Central memory CD4-positive, alpha-beta T cell (primary cell): ENCODE measurements around the gene ADAMTS12.

ENCODE experiments used
- DNase-seq: peaks from one replicate; pipeline ENCODE4 v3.0.0; 2022

ADAMTS12 gene

DNA sequence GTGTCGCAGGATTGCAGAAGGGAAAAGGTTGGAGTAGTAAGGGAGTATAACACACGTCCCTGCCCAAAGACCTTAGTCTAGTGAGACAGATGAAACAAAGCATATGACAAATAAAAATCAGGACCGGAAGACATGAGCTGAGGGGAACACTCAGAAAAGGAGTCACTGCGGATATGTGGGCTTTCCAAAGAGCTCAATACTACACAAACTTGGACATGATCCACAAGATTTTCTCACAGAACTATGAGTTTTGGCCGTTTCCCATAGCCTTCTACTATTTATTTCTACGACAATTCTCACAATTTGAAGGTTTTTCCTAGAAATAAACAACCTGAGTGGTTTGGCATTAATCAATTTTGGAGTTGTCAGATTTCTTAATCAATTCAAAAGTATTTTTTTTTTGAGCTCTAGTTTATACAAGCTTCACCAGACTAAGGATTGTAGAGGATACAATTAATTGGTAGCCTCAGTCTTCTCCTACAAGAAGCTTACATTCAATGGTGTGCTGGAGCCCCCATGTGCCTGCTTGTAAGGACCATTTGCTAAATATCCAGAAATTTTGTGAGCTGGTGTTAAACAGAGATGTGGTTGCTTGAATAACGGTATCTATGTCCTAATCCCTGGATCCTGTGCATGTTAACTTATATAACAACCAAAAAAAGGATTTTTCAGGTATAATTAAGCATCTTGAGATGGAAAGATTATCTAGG is 91.4 kb downstream of the ADAMTS12 start:
- no peak for DNase-seq

DNA sequence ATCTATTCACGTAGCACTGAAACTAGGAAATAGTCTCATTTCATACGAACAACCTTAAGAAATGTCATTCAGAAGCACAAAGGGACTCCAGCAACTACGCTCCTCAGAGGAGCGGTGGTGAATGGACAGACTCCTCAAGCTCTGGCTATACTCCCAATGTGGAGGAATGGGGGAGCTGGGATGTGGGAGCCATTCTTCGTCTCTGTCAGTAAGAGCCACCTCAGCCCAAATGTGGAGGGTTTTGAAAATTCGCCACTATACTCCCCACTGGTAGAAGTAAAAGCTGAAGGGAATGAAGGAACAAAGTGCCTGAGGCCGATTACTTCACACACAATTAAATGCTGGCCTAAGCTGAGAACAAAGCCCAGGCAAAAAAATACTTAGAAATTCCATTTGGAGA is 96.3 kb downstream of the ADAMTS12 start:
- DNase-seq, result no peak

DNA sequence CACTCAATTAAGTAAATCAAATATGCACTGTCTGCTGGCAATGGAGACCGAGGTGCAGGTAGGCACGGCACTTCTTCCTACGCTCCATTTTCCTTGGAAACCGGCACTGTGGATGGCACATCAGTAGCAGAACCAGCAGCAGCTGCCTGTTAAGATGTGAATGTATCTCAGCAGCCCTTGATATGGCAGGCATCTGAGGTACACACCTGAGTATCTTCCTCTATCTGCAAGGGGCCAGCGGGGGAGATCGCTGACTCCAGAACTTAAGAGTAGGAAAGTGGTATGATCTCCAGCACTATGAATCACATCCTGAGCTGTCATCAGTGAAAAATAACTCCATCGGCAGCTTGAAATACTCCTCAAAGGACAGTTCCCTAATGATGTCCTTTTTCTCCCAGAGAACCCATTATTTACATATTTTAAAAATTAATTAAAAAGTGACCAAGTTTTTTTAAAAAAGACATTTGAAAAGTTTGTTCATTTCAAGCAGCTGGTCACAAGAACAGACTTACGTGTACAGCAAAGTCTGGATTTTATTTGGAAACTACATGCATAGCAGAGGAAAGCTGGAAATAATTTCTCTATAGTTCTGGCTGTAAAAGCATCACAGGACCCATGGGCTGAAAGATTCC is 97.1 kb downstream of the ADAMTS12 start:
- no peak for DNase-seq

DNA sequence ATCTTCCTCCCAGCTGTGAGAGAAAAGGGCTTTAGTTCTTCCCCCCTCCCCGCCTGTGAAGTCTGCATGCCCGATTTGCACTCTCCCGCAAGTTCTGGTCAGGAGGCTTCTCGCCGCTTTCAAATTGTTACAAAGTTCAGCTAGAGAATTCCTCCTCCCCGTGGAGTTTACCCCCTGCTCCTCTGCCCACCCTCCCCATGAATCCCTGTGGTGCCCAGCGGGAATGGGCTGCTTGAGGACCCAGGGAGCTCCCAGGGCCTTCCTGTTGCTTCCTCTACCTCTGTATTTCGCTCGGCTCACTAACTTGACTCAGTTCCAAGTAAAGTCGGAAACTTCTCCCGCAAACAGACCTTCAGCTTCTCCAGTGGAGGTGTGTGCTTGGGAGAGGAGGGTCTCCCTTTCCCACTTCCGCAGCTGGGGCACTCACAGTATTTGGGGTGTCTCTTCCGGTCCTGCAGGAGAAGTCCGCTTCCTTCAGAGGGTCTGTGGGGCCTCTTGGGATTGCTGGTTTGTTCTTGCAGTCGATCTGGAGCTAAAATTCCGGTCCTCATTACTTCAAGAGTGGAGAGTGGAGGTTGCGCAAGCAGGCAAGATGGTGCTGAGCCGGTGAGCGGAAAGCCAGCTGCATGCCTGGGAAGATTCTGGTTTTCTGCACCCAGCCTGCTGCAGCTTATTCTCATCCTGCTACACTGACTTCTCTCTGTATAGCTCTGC is 97.8 kb downstream of the ADAMTS12 start:
- DNase-seq, result no peak

DNA sequence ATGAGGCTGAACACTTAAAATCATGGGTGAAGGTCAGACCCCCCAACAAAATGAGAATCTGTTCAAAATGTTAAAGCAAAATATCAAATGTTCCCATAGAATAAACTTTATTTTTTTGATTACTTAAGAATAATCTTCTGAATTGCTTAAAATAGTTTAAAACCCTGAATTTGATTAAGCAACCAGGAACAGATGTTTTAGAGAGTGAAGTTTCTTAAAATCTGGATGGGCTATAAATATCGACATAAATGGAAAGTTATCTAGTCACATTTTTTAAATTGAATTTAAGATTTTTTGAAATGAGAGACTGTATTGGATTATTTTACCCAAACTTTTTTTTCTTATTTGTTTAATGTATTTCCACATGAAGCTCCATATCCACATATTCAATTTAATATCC is 98.5 kb downstream of the ADAMTS12 start:
- no peak for DNase-seq

DNA sequence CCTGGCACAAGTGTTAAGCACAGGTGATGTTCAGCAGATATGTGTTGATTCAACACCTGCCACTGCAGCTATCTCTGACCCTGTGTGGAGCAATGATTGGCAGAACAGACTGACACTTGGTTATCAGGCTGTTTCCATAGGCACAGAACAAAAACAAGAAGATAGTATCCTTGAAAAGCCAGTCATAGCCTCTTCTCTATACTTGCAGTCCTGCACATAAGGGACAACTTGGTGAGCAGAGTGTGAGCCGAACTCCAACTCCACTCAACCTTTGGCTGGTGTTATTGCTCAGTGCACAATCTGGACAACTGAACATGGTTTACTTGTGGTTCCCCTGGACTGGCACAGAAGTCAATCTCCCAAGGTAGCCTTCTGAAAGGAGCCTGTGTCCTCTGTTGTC is 99.2 kb downstream of the ADAMTS12 start:
- no peak for DNase-seq

DNA sequence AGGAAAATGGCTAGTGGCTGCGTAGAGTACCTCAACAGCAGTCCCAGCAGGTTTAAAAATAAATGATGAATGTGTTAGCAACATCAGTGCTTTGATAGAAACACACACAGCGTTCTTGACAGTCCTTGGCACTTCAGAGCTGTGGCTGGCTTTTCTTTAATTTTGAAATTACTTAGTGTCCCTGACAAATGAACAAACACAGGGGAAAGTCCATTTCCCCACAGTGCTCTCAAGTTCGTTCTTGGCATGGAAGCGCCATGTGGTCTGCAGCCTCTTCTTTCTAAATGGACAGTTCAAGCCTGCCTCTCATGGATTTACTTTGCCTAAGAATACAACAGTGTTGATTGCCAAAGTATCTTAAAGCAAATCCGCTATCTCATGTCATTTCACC is 102.2 kb downstream of the ADAMTS12 start:
- no peak for DNase-seq

DNA sequence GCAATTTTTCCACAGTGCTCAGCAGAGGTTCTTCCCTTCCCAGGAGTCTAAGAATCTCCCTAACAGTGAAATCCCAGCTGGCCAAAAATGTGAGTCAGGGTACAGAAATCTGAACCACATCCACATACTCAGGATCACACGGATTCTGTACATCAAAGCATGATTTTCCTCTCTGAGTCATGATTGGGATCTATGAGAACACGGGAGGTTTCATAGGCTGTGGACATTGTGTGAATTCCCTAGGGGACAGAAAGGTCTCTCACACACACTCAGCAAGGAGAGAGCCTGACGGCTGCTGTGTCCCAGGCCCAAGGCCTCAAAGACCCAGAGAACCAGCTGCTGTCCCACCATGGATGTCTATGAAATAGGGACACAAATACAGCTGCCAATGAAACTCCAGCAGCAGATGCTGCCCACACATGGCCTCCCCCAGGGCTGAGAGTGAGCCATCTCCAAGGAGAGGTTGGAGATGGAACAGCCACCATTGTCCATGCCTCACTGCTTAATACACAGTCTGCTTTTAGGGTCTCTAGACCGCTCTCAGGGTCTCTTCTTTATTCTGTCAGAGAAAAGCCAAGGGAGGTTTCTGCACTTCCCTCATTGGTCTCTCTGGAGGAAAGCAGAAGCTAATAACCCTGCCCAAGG is 102.7 kb downstream of the ADAMTS12 start:
- no peak for DNase-seq

DNA sequence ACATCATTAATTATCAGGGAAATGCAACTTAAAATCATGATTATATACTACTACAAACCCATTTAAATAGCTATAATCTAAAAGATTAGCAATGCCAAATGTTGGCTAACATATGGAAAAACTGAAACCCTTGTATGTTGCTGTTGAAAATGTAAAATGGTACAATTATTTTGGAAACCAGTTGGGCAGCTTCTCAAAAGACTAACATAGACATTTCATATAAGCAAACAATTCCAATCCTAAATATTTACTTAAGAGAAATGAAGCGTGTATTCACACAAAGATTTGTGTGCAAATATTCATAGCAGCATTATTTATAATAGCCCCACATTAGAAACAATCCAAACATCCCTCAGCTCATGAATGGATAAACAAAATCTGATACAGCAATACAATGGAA is 106.2 kb downstream of the ADAMTS12 start:
- no peak for DNase-seq

DNA sequence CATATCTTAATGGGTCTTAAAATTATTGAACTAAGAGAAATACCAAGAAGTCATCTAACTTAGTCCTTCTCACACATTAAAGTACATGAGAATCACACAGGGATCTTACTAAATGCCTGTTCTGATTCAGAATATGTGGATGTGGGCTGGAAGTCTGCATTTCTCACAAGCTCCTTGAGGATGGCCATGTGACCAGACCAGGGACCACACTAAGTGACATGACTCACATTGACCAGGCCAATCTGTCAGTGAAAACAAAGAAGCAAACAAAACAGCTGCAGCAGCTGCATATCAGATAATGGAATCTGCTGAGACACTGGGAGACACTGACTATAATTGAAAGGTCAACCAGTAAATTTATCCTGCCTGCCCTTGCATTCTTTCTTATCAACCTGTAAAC is 110.5 kb downstream of the ADAMTS12 start:
- DNase-seq, result no peak

DNA sequence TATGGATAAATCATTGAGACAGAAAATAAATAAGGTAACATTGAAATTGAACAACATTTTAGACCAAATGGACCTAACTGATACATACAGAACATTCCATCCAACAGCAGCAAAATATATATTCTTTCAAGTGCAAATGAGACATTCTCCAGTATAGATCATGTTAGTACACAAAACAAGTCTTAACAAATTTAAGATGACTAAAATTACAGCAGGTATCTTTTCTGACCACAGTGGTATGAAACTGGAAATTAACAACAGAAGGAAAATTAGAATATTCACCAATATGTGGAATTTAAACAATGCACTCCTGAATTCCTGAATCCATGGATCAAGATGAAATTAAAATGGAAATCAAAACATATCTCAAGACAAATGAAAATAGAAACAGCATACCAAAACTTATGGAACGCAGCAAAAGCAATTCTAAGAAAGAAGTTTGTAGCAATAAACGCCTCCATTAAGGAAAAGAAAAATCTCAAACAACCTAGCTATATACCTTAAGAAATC is 115.6 kb downstream of the ADAMTS12 start:
- no peak for DNase-seq

DNA sequence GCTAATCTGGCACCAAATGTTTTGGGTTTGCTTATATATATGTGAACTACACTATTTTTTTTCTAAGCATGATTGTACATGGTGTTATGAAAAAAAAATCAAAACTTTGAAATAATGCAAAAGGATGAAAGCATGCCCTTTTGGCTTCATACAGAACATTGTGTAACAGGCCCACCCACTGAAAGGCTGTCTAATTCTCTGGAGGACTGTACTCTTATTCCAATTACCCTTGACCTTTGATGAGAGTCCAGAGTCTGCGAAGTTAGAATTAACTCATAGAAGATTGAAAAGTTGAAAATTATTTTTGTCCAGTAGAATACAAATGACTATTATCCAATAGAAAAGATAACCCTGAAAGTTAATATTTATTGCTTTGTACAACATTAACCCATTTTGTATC is 117.4 kb downstream of the ADAMTS12 start:
- no peak for DNase-seq

DNA sequence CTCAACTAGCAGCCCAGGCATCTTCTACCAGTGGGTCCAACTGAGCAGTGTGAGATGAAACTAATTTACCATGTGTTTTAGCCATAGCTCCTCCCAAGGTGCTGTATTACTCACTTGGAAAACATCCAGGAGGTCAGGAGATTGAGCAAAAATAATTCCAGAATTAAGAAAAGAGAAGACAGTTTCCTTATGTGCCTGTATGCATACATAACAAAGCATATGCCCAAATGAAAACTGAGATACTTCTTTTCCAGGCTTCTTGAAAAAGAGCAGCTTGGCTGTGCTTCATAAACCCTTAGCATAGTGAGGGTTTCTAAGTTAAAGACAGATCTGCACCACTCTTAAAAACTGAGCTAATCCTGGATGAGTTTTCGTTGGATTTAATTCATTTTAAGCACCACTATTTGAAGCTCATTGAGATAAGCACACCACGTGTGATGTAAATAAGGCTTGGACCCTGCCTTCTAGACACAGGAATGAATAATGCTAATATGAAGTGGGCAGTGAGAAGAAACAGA is 119.4 kb downstream of the ADAMTS12 start:
- DNase-seq, result no peak

DNA sequence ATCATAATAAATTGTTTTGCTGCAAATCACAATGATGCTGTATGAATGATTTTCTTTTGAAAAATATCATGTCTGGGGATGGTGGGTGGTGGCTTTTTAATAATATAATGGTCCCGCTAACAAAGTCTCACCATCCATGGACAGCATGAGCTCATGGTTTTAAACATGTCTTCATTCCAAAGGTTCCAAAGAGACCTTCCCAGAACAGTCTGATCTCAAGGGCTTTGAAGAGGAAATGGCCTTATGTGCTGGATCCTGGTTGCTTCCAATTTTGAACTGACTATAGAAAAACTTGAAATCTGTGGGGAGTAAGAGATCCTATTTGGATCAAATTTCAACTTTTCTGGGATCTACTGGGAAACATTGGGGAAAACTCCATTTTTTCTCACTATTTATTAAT is 121.8 kb downstream of the ADAMTS12 start:
- DNase-seq, result no peak

DNA sequence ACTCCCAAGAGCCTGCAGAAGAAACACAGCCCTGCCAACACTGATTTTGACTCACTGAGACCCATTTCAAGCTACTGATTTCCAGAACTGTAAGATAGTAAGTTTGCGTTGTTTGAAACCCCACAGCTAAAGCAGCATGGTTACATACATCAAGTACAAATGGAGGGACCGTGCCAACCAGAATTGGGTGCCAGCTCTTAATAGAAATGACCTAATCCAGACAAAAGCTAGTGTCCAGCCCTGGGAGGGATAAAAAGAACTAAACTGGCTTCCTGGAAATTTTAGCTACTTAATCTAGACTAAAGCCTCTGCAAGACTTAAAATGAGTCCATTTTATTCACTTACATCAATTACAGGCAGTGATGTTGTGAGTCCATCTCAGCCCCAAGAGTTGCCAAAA is 122.6 kb downstream of the ADAMTS12 start:
- no peak for DNase-seq

DNA sequence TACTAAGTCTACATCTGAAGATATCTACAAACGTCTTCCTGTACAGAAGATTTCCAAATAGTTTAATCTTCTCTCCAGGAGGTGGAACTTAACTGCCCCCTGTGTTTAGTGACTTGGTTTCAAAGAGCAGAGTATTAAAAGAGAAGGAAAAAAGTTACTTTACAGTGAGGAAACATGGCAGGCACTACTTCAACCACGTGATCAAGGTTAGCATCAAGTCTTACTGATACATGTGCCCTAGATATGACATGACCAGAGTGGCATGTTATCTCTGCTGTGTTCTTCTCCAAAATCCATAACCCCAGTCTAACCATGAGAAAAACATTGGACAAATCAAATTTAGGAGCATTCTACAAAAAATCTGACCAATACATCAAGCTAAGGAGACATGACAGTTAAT is 125.8 kb downstream of the ADAMTS12 start:
- DNase-seq, result no peak

DNA sequence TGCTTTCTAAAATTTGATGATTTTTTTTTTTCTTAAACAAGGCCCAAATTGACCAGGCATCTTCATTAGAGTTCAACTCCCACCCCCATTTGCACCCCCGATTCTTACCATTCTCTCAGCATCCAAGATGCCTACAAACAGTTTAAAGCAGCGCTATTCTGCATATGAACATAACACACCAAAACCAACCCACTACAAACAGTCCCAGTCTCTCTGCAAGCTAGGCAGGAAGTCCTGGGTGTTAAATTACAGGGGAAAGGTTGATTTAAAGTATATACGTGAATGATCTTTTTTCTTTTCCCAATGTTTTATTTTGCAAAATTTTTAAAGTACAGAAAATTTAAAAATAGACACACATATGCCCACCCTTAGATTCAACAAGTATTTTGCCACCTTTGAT is 127.0 kb downstream of the ADAMTS12 start:
- DNase-seq, result no peak

DNA sequence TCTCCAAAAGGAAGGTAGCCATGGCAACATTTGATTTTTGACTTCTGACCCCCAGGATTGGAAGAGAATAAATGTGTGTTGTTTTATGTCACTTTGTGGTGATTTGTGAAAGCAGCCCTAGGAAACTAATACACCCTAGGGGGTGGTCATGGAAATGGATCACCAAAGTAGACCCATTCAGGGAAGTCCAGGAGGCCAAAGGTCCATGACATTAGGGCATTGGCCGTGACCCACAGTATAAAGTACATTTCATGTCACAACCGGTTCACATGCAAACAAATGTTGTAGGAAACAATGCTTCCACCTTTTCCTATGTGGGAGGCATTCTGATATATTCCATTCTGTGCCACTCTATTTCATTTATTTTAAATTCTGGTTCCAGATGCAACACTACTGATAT is 128.4 kb downstream of the ADAMTS12 start:
- DNase-seq, result no peak

DNA sequence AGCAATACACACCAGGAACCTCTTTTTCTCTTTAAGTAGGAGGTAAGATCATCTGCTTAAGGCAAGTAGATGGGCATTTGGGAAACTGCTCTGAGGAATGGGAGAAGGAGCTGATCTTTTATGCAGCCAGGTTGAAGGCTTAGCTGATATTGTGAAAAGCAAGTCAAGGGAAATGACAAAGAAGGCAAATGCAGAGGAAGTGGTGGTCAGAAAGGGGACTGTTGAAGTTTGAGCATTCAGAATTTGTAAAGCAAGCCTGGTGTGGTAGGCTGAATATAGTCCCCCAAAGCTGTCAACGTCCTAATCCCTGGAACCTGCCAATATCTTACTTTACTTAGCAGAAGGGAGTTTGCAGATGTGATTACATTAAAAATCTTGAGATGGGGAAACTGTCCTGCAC is 128.9 kb downstream of the ADAMTS12 start:
- DNase-seq, result no peak

DNA sequence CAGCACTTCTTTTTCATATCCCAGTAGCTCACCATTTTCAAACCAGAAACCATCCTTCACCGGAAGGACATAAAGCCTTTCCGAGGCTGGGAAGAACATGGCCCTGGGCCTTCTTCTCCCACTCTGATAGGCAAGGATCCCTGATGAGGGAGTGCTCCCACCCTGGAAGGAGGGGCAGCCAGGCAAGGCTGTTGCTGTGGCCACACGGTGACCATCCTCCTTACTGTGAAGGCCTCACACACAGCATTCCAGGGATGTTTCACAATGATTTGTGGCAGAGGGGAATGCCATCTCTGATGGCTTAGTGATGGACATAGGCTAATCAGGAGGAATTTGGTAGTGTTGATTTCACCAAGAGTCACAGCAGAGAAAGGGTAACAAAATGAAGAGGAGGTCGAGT is 130.7 kb downstream of the ADAMTS12 start:
- no peak for DNase-seq

DNA sequence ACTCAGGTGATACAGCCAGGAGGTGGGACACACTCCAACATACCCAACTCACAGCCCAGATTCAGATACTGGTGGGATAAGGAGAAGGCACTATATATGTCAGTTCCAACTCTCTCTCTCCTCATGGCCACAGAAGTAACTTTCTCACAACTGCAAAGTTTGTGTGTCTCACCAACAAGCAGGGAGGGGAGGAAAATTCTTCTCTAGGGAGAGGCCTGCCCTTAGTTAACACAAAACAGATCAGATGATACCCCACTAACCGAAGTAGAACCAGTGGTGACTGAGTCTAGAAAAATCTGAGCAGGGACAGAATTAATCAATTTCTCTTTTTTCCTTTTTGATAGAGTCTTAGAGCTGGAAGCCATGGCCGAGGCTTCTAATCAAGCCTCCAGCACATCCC is 133.1 kb downstream of the ADAMTS12 start:
- no peak for DNase-seq

DNA sequence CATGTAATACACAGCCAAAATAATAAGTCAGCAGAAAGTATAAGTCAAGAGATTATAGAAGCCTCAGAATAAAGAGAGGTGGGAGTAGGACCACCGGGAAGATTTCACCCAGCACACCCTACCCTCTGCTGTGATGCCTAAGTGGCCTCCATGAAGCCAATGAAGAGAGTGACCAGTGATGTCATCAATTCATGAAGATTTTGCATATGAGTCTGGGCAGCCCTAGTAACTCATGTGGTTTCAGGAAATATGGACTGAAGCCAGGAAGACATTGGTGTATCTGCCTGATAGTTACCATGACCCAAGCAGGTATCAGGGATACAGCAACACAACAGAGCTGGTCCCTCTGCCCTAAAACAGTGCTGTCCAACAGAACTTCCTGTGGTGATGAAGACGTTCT is 135.3 kb downstream of the ADAMTS12 start:
- DNase-seq, result no peak

DNA sequence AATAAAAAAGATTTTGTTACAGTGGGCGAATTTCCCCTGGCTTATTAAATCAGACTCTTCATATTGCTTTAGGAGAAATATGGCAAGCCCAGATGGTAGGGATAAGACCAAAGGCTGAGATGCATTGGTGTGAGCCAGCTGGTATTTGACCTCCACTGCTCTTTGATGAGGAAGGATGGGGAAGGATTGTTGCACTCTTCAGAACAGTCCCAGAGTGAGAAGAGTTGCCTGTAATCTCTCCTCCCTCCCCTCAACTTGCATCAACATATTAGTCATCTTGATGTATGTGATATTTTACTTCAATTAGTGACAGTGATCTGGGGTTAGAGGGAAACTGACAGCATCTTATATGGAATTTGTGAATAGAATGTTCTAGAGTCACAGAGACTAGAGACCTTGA is 136.6 kb downstream of the ADAMTS12 start:
- no peak for DNase-seq
